ENCODE measurements around the gene SESN1. TPM values are rescaled to one million over a fixed set of nuclear protein-coding genes. Genes with fewer than 3 reads are reported as not detected.

Gene SESN1
- total RNA-seq, 1 experiment from 2014 or later = 30.2 TPM

DNA sequence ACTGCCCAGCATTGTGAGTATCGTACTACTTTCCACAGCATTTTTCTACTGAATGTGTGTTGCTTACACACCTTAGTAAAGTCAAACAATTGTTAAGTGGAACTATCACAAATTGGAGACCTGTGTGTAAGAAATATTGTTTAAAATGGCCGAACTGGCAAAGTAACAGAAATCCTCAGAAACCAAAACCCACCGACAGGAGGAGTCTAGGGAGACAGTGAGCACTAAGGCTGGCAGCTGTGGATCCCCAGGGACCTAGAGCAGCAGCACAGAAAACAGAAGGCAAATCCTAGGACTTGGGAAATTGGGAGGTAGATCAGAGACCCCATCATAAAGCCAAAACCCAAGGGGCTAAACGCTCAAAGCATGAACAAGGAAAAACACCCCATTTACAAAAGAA is 69.9 kb downstream of the SESN1 start:
- Mint-ChIP-seq H3K4me3 (no peak overlapping the region), H3K36me3 (no peaks in the 10 kb centered on the region), H3K27ac (no peak overlapping the region; the same call in 1 of the 2 replicates), H3K27me3 (ENCODE audit: low read depth) (no peaks in the 10 kb centered on the region), H3K4me1 (peaks cover 2% of the 10 kb centered on the region; the same call in 1 of the 2 replicates), H3K9me3 (no peaks in the 10 kb centered on the region)
- DNase-seq (ENCODE audit: low spot score) (peak; percentile 30), ATAC-seq (peak; percentile 88)
- ChIA-PET CTCF (no interaction called here), POLR2A (no interaction called here)
- TF ChIP-seq ZNF263 (CRISPR knock-in tag; IDR thresholded peaks at IDR 0.05; ENCODE audit: low read depth) = no peak
- no peak for TF ChIP-seq KAT7 (CRISPR knock-in tag; IDR thresholded peaks at IDR 0.05; ENCODE audit: borderline replicate concordance)
- TF ChIP-seq, protein P1, sequence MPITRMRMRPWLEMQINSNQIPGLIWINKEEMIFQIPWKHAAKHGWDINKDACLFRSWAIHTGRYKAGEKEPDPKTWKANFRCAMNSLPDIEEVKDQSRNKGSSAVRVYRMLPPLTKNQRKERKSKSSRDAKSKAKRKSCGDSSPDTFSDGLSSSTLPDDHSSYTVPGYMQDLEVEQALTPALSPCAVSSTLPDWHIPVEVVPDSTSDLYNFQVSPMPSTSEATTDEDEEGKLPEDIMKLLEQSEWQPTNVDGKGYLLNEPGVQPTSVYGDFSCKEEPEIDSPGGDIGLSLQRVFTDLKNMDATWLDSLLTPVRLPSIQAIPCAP (CRISPR knock-in tag; IDR thresholded peaks at IDR 0.05) = no peak
- no peak for TF ChIP-seq ZBTB21 (CRISPR knock-in tag; IDR thresholded peaks at IDR 0.05; ENCODE audit: borderline replicate concordance)
- no peak for TF ChIP-seq TEAD1 (CRISPR knock-in tag; IDR thresholded peaks at IDR 0.05)
- no peak for TF ChIP-seq ZNF121 (CRISPR knock-in tag; IDR thresholded peaks at IDR 0.05)
- TF ChIP-seq, protein P2, sequence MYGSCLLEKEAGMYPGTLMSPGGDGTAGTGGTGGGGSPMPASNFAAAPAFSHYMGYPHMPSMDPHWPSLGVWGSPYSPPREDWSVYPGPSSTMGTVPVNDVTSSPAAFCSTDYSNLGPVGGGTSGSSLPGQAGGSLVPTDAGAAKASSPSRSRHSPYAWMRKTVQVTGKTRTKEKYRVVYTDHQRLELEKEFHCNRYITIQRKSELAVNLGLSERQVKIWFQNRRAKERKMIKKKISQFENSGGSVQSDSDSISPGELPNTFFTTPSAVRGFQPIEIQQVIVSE (CRISPR knock-in tag; IDR thresholded peaks at IDR 0.05; ENCODE audit: borderline replicate concordance) = no peak
- TF ChIP-seq FOXK1 (CRISPR knock-in tag; IDR thresholded peaks at IDR 0.05) = no peak
- TF ChIP-seq, protein P3, sequence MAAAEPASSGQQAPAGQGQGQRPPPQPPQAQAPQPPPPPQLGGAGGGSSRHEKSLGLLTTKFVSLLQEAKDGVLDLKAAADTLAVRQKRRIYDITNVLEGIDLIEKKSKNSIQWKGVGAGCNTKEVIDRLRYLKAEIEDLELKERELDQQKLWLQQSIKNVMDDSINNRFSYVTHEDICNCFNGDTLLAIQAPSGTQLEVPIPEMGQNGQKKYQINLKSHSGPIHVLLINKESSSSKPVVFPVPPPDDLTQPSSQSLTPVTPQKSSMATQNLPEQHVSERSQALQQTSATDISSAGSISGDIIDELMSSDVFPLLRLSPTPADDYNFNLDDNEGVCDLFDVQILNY (CRISPR knock-in tag; IDR thresholded peaks at IDR 0.05) = no peak
- TF ChIP-seq FOXJ3 (CRISPR knock-in tag; IDR thresholded peaks at IDR 0.05; ENCODE audit: borderline replicate concordance) = no peak
- TF ChIP-seq CREM (CRISPR knock-in tag; IDR thresholded peaks at IDR 0.05) = no peak
- TF ChIP-seq, protein P4, sequence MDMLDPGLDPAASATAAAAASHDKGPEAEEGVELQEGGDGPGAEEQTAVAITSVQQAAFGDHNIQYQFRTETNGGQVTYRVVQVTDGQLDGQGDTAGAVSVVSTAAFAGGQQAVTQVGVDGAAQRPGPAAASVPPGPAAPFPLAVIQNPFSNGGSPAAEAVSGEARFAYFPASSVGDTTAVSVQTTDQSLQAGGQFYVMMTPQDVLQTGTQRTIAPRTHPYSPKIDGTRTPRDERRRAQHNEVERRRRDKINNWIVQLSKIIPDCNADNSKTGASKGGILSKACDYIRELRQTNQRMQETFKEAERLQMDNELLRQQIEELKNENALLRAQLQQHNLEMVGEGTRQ (CRISPR knock-in tag; IDR thresholded peaks at IDR 0.05) = no peak
- TF ChIP-seq EMX1 (CRISPR knock-in tag; IDR thresholded peaks at IDR 0.05) = no peak
- TF ChIP-seq, protein P5, sequence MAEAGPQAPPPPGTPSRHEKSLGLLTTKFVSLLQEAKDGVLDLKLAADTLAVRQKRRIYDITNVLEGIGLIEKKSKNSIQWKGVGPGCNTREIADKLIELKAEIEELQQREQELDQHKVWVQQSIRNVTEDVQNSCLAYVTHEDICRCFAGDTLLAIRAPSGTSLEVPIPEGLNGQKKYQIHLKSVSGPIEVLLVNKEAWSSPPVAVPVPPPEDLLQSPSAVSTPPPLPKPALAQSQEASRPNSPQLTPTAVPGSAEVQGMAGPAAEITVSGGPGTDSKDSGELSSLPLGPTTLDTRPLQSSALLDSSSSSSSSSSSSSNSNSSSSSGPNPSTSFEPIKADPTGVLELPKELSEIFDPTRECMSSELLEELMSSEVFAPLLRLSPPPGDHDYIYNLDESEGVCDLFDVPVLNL (CRISPR knock-in tag; IDR thresholded peaks at IDR 0.05; ENCODE audit: borderline replicate concordance, low read depth) = no peak
- TF ChIP-seq ELF4 (CRISPR knock-in tag; IDR thresholded peaks at IDR 0.05; ENCODE audit: low read depth) = no peak

DNA sequence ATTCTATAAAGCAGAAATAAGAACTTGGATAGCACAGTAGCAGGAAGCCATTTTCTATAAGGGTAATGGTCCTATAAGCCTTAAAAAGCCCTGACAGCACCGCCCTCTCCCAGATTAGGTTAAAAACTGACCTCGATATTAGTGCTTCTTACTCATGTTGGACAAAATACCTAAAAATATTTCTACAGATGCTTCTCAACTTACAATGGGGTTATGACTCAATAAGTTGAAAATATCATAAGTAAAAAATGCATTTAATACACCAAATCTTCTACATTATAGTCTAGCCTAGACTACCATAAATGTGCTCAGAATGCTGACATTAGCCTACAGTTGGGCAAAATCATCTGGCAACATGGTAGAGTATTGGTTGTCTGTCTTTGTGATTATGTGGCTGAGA is 70.3 kb downstream of the SESN1 start:
- CTCF ChIA-PET = no interaction called here
- TF ChIP-seq ELF4 (CRISPR knock-in tag; IDR thresholded peaks at IDR 0.05; ENCODE audit: low read depth) (no peak), NFATC4 (CRISPR knock-in tag; IDR thresholded peaks at IDR 0.05) (no peak), NFYB (CRISPR knock-in tag; conservative IDR thresholded peaks at IDR 0.05; ENCODE audit: low read depth) (no peak), FOXK1 (CRISPR knock-in tag; IDR thresholded peaks at IDR 0.05) (no peak), MYBL2 (CRISPR knock-in tag; IDR thresholded peaks at IDR 0.05) (no peak), SMAD3 (CRISPR knock-in tag; IDR thresholded peaks at IDR 0.05; ENCODE audit: borderline replicate concordance) (no peak), ZNF263 (CRISPR knock-in tag; IDR thresholded peaks at IDR 0.05; ENCODE audit: low read depth) (no peak), GRHL2 (CRISPR knock-in tag; IDR thresholded peaks at IDR 0.05; ENCODE audit: insufficient replicate concordance, severe bottlenecking) (no peak), RORB (CRISPR knock-in tag; IDR thresholded peaks at IDR 0.05) (no peak), ATF1 (CRISPR knock-in tag; IDR thresholded peaks at IDR 0.05) (no peak), ZNF219 (CRISPR knock-in tag; IDR thresholded peaks at IDR 0.05; ENCODE audit: borderline replicate concordance) (no peak)
- TF ChIP-seq, protein P6, sequence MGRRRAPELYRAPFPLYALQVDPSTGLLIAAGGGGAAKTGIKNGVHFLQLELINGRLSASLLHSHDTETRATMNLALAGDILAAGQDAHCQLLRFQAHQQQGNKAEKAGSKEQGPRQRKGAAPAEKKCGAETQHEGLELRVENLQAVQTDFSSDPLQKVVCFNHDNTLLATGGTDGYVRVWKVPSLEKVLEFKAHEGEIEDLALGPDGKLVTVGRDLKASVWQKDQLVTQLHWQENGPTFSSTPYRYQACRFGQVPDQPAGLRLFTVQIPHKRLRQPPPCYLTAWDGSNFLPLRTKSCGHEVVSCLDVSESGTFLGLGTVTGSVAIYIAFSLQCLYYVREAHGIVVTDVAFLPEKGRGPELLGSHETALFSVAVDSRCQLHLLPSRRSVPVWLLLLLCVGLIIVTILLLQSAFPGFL (CRISPR knock-in tag; IDR thresholded peaks at IDR 0.05; ENCODE audit: borderline replicate concordance) = no peak
- no peaks in the 10 kb centered on the region for H3K9me3 Mint-ChIP-seq

More for the DNA sequence above, 70.3 kb downstream of the SESN1 start:
- DNase-seq (ENCODE audit: low spot score) (no peak), ATAC-seq (no peak)
- Mint-ChIP-seq H3K4me1 (peaks cover 4% of the 10 kb centered on the region; the same call in 1 of the 2 replicates), H3K36me3 (no peaks in the 10 kb centered on the region), H3K27ac (no peak overlapping the region), H3K4me3 (no peak overlapping the region), H3K27me3 (ENCODE audit: low read depth) (no peaks in the 10 kb centered on the region)
- POLR2A ChIA-PET = no interaction called here
